K562 (cell line): ENCODE measurements around the gene INVS. TPM values are rescaled to one million over a fixed set of nuclear protein-coding genes. Genes with fewer than 3 reads are reported as not detected.
A peak's percentile ranks its signal among the peaks of the same experiment; 100 is the strongest.

Source experiments
- ATF7 ChIP-seq: fragments of 450-650 bp; IDR thresholded peaks from 2 replicates; pipeline ENCODE4 v1.7.1; 2014; ENCODE audit warnings: mild to moderate bottlenecking, moderate library complexity
- BRD9 ChIP-seq: fragments of 450-650 bp; IDR thresholded peaks from 2 replicates; pipeline ENCODE4 v1.6.1; 2018; ENCODE audit warnings: low read depth; ENCODE audit not compliant: partially characterized antibody
- BRF1 ChIP-seq: IDR thresholded peaks from 3 replicates; pipeline ENCODE4 v1.6.1; 2011; ENCODE audit warnings: borderline replicate concordance, mild to moderate bottlenecking; ENCODE audit not compliant: insufficient read length; ENCODE audit errors: extremely low read depth
- C11orf30 ChIP-seq: fragments of 450-650 bp; IDR thresholded peaks from 2 replicates; pipeline ENCODE4 v1.6.1; 2016; ENCODE audit warnings: low read depth, mild to moderate bottlenecking
- CSDE1 ChIP-seq, 2 experiments: fragments of 450-650 bp; IDR thresholded peaks; 2 replicates each; pipeline ENCODE4 v1.6.1; 2016; ENCODE audit warnings: mild to moderate bottlenecking in 1 of 2
- ELF2 ChIP-seq: fragments of 250-450 bp; sonication (Bioruptor Pico); IDR thresholded peaks from 2 replicates; pipeline ENCODE4 v1.5.0; 2021; ENCODE audit warnings: mild to moderate bottlenecking
- ETV5 ChIP-seq: sonication (generic); formaldehyde crosslinking; IDR thresholded peaks from 2 replicates; pipeline ENCODE4 v1.4.0; 2020; ENCODE audit warnings: low read depth, mild to moderate bottlenecking, missing genetic modification reagents
- GTF2A2 ChIP-seq: IDR thresholded peaks from 2 replicates; pipeline ENCODE4 v1.6.1; 2016; ENCODE audit warnings: mild to moderate bottlenecking, missing genetic modification characterization, missing compliant biosample characterization
- HDGF ChIP-seq: fragments of 450-650 bp; IDR thresholded peaks from 2 replicates; pipeline ENCODE4 v1.6.1; 2016
- HNRNPL ChIP-seq: fragments of 200-400 bp; formaldehyde crosslinking; IDR thresholded peaks from 2 replicates; pipeline ENCODE4 v1.6.1; 2017; ENCODE audit warnings: low read depth, mild to moderate bottlenecking, low read length
- LARP7 ChIP-seq: fragments of 450-650 bp; IDR thresholded peaks from 2 replicates; pipeline ENCODE4 v1.6.1; 2016
- MAZ ChIP-seq, 2 experiments: fragments of 450-650 bp in 1 of 2; sonication (generic) in 1 of 2; formaldehyde crosslinking; IDR thresholded peaks in 1 of 2; conservative IDR thresholded peaks in 1 of 2; 2 replicates each; pipeline versions ENCODE4 v1.4.0 to v1.5.0; 2020; ENCODE audit warnings: mild to moderate bottlenecking in 1 of 2, missing genetic modification reagents in 1 of 2
- PHF20 ChIP-seq: fragments of 450-650 bp; IDR thresholded peaks from 2 replicates; pipeline ENCODE4 v1.6.1; 2018; ENCODE audit not compliant: partially characterized antibody
- TEAD4 ChIP-seq, 2 experiments: sonication (generic) in 1 of 2; formaldehyde crosslinking in 1 of 2; IDR thresholded peaks; 2 replicates each; pipeline versions ENCODE4 v1.6.1 to v1.8.0; 2012 to 2022; ENCODE audit warnings: borderline replicate concordance in 1 of 2, inconsistent platforms in 1 of 2, low read length in 1 of 2, mild to moderate bottlenecking in 1 of 2, missing genetic modification reagents in 1 of 2
- U2AF1 ChIP-seq: fragments of 200-400 bp; formaldehyde crosslinking; optimal IDR thresholded peaks from 2 replicates; pipeline ENCODE3; 2017; ENCODE audit warnings: mild to moderate bottlenecking, low read depth, low read length, moderate library complexity
- ZKSCAN8 ChIP-seq: fragments of 200-800 bp; sonication (Bioruptor generic); IDR thresholded peaks from 2 replicates; pipeline ENCODE4 v1.6.1; 2016; ENCODE audit warnings: missing genetic modification characterization, missing compliant biosample characterization
- ZNF561 ChIP-seq: fragments of 450-650 bp; formaldehyde crosslinking; conservative IDR thresholded peaks from 2 replicates; pipeline ENCODE4 v1.4.0; 2020; ENCODE audit warnings: mild to moderate bottlenecking, moderate library complexity
- ZNF644 ChIP-seq: fragments of 200-800 bp; sonication (Bioruptor generic); IDR thresholded peaks from 2 replicates; pipeline ENCODE4 v1.6.1; 2016; ENCODE audit warnings: low read depth, missing genetic modification characterization, missing compliant biosample characterization
- ZNF766 ChIP-seq: fragments of 200-800 bp; sonication (Bioruptor generic); conservative IDR thresholded peaks from 2 replicates; pipeline ENCODE4 v1.6.1; 2016; ENCODE audit warnings: missing genetic modification characterization, missing compliant biosample characterization
- polyA plus RNA-seq, 8 experiments: library from polyadenylated mRNA; depleted of rRNA in 4 of 8; stranded (reverse) in 5 of 8; unstranded in 3 of 8; fragments of >200 nt; fragmentation: Nextera tagmentation in 2 of 8; fragmentation: Illumina TruSeq in 1 of 8; extraction: Ambion mirVana in 2 of 8; extraction: Trizol in 1 of 8; gene quantifications; 2 replicates each; pipeline versions ENCODE4 v1.2.1 to v1.2.3, GENCODE V29; 2011 to 2014; ENCODE audit warnings: inconsistent platforms in 1 of 8, missing spikeins in 1 of 8
- total RNA-seq, 7 experiments: library from RNA; depleted of rRNA in 6 of 7; stranded (reverse); fragments of >200 nt in 6 of 7; fragmentation: Illumina TruSeq in 2 of 7; extraction: Trizol in 2 of 7; gene quantifications; 2 replicates each; pipeline versions ENCODE4 v1.2.1 to v1.2.3, GENCODE V29; 2011 to 2021; ENCODE audit warnings: low replicate concordance in 1 of 7
- TF ChIP-seq, protein P1 (sequence below): fragments of 450-650 bp; IDR thresholded peaks from 2 replicates; pipeline ENCODE4 v1.6.1; 2016; ENCODE audit warnings: mild to moderate bottlenecking
- TF ChIP-seq, protein P2 (sequence below): sonication (generic); formaldehyde crosslinking; IDR thresholded peaks from 2 replicates; pipeline ENCODE4 v1.8.0; 2023; ENCODE audit warnings: missing genetic modification reagents, mild to moderate bottlenecking, borderline replicate concordance

INVS gene
- total and polyA plus RNA-seq, 9 of the 15 experiments (the other 6 are each of a cell fraction or from before 2014, with no cell fraction given), result 0.77 to 18.5 (median 10.0) TPM

DNA sequence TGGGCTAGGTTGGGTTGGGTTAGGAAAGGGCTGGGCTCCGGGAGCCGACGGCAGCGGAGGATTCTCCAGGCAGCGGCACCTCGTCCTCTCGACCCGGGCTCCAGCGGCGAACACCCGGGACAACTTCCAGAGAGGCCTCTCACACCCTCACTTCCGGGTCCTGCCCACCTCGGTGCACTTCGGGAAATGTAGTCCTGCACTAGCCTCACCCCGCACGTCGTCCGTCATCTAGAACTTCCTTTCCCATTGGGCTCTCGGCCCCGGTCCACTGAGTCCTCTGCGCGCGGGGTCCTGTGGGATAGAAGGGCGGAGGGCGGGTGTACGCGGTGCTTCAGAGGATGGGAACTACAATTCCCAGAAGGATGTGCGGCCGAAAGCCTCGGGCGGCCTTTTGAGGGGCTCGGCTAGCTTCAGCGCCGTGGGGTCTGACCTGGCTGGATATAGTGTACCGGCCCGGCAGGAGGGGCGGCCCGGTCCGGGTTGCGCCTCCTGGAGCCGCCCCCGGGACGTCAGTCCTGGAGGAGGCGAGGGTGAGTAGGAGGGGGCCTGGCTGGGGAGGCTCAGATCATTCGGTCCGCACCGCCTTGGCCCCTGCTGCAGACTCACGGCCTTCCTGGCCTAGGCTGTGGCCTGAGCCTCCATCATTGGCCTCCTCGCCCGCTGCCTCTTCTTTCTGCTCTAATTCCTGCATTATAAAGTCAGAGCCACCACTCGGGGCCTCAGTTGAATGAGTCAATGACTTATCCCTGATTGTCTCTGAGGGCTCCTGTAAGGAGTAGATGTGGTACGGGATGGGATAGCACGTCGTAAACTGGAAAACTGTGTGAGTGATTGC lies at the start of gene INVS, which contains the start of gene ERP44 (continued):
- TF ChIP-seq, protein P1, sequence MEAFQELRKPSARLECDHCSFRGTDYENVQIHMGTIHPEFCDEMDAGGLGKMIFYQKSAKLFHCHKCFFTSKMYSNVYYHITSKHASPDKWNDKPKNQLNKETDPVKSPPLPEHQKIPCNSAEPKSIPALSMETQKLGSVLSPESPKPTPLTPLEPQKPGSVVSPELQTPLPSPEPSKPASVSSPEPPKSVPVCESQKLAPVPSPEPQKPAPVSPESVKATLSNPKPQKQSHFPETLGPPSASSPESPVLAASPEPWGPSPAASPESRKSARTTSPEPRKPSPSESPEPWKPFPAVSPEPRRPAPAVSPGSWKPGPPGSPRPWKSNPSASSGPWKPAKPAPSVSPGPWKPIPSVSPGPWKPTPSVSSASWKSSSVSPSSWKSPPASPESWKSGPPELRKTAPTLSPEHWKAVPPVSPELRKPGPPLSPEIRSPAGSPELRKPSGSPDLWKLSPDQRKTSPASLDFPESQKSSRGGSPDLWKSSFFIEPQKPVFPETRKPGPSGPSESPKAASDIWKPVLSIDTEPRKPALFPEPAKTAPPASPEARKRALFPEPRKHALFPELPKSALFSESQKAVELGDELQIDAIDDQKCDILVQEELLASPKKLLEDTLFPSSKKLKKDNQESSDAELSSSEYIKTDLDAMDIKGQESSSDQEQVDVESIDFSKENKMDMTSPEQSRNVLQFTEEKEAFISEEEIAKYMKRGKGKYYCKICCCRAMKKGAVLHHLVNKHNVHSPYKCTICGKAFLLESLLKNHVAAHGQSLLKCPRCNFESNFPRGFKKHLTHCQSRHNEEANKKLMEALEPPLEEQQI, result peak; percentile 68; the same call in 1 of the 2 replicates
- TF ChIP-seq ZNF766 (peak; percentile 97), ZNF644 (tag) (peak; percentile 96), BRF1 (no peak), C11orf30 (peak; percentile 76), TEAD4 (IDR thresholded peaks at IDR 0.05; ENCODE audit: low read length) (no peak), TEAD4 (CRISPR knock-in tag; IDR thresholded peaks at IDR 0.05; ENCODE audit: borderline replicate concordance) (no peak), HDGF (no peak), MAZ (CRISPR knock-in tag; conservative IDR thresholded peaks at IDR 0.05 in 1 of 2, IDR thresholded peaks at IDR 0.05 in 1 of 2) (peak; percentile 72 to 94), HNRNPL (no peak), PHF20 (peak; percentile 56), BRD9 (no peak), ZNF561 (CRISPR knock-in tag) (no peak), ELF2 (peak; percentile 99), CSDE1 (IDR thresholded peaks at IDR 0.05) (no peak), ETV5 (peak; percentile 70), U2AF1 (no peak), GTF2A2 (tag) (no peak), ZKSCAN8 (CRISPR knock-in tag) (no peak), ATF7 (peak; percentile 78), LARP7 (0 out of 2 replicates have a peak, but pooled peaks have one; percentile 69)
- TF ChIP-seq, protein P2, sequence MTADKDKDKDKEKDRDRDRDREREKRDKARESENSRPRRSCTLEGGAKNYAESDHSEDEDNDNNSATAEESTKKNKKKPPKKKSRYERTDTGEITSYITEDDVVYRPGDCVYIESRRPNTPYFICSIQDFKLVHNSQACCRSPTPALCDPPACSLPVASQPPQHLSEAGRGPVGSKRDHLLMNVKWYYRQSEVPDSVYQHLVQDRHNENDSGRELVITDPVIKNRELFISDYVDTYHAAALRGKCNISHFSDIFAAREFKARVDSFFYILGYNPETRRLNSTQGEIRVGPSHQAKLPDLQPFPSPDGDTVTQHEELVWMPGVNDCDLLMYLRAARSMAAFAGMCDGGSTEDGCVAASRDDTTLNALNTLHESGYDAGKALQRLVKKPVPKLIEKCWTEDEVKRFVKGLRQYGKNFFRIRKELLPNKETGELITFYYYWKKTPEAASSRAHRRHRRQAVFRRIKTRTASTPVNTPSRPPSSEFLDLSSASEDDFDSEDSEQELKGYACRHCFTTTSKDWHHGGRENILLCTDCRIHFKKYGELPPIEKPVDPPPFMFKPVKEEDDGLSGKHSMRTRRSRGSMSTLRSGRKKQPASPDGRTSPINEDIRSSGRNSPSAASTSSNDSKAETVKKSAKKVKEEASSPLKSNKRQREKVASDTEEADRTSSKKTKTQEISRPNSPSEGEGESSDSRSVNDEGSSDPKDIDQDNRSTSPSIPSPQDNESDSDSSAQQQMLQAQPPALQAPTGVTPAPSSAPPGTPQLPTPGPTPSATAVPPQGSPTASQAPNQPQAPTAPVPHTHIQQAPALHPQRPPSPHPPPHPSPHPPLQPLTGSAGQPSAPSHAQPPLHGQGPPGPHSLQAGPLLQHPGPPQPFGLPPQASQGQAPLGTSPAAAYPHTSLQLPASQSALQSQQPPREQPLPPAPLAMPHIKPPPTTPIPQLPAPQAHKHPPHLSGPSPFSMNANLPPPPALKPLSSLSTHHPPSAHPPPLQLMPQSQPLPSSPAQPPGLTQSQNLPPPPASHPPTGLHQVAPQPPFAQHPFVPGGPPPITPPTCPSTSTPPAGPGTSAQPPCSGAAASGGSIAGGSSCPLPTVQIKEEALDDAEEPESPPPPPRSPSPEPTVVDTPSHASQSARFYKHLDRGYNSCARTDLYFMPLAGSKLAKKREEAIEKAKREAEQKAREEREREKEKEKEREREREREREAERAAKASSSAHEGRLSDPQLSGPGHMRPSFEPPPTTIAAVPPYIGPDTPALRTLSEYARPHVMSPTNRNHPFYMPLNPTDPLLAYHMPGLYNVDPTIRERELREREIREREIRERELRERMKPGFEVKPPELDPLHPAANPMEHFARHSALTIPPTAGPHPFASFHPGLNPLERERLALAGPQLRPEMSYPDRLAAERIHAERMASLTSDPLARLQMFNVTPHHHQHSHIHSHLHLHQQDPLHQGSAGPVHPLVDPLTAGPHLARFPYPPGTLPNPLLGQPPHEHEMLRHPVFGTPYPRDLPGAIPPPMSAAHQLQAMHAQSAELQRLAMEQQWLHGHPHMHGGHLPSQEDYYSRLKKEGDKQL (CRISPR knock-in tag), result no peak
